ENCODE data around the gene SEPTIN7. TPM values are rescaled to one million over a fixed set of nuclear protein-coding genes. Genes with fewer than 3 reads are reported as not detected.

Gene SEPTIN7
- total and polyA plus RNA-seq, 2 of the 13 experiments (the other 11 are each of a cell fraction or from before 2014, with no cell fraction given), result 103 to 129 TPM

- TF ChIP-seq ZIK1 (CRISPR knock-in tag; IDR thresholded peaks at IDR 0.05; ENCODE audit: borderline replicate concordance, low read depth) (peak; percentile 68), REL (CRISPR knock-in tag; conservative IDR thresholded peaks at IDR 0.05) (peak; percentile 14; the same call in 1 of the 2 replicates), MEF2D (CRISPR knock-in tag; IDR thresholded peaks at IDR 0.05) (no peak), MIXL1 (CRISPR knock-in tag; IDR thresholded peaks at IDR 0.05) (peak; percentile 17; the same call in 1 of the 2 replicates), ZNF761 (CRISPR knock-in tag; conservative IDR thresholded peaks at IDR 0.05) (no peak), HINFP (CRISPR knock-in tag; IDR thresholded peaks at IDR 0.05; ENCODE audit: low read depth) (peak; percentile 52; the same call in 1 of the 2 replicates), ETV5 (CRISPR knock-in tag; IDR thresholded peaks at IDR 0.05; ENCODE audit: borderline replicate concordance) (peak; percentile 95), MED8 (CRISPR knock-in tag; IDR thresholded peaks at IDR 0.05; ENCODE audit: insufficient replicate concordance) (peak; percentile 86), FOXK1 (CRISPR knock-in tag; IDR thresholded peaks at IDR 0.05; ENCODE audit: borderline replicate concordance, low read depth) (0 out of 2 replicates have a peak, but pooled peaks have one; percentile 21), GABPB1 (CRISPR knock-in tag; IDR thresholded peaks at IDR 0.05) (peak; percentile 84), NAIF1 (CRISPR knock-in tag; IDR thresholded peaks at IDR 0.05; ENCODE audit: borderline replicate concordance) (peak; percentile 100), PRDM15 (CRISPR knock-in tag; IDR thresholded peaks at IDR 0.05) (no peak), ADNP (CRISPR knock-in tag; IDR thresholded peaks at IDR 0.05) (no peak), ZNF747 (CRISPR knock-in tag; IDR thresholded peaks at IDR 0.05; ENCODE audit: borderline replicate concordance) (peak; percentile 81; the same call in 1 of the 2 replicates), NR2C2 (CRISPR knock-in tag; IDR thresholded peaks at IDR 0.05; ENCODE audit: borderline replicate concordance) (peak; percentile 18; the same call in 1 of the 2 replicates), HOXD1 (CRISPR knock-in tag; IDR thresholded peaks at IDR 0.05) (peak; percentile 17; the same call in 1 of the 2 replicates), SMYD3 (CRISPR knock-in tag; IDR thresholded peaks at IDR 0.05) (no peak), TRIM24 (CRISPR knock-in tag; IDR thresholded peaks at IDR 0.05) (no peak), PTBP1 (IDR thresholded peaks at IDR 0.05; ENCODE audit: low read depth, low read length, poor library complexity, severe bottlenecking) (no peak), ZNF816 (CRISPR knock-in tag; IDR thresholded peaks at IDR 0.05; ENCODE audit: borderline replicate concordance) (no peak), CREM (IDR thresholded peaks at IDR 0.05) (peak; percentile 89), CREM (CRISPR knock-in tag; IDR thresholded peaks at IDR 0.05) (no peak), ARID2 (CRISPR knock-in tag; IDR thresholded peaks at IDR 0.05; ENCODE audit: borderline replicate concordance) (no peak), ATF2 (CRISPR knock-in tag; IDR thresholded peaks at IDR 0.05) (peak; percentile 71; the same call in 1 of the 2 replicates)
Measured at GRCh38 chr7:35800718-35801391, at the start of gene SEPTIN7 (continued).

All from HepG2 (cell line).